SH-SY5Y (cell line): ENCODE results near the gene MYL9.

ENCODE experiments used
- GATA2 ChIP-seq: IDR thresholded peaks from 2 replicates; pipeline ENCODE4 v1.6.1; 2011; ENCODE audit warnings: mild to moderate bottlenecking, low read depth, low read length
- GATA3 ChIP-seq: IDR thresholded peaks from 2 replicates; pipeline ENCODE4 v1.6.1; 2011; ENCODE audit warnings: low read depth, mild to moderate bottlenecking, low read length, moderate library complexity

DNA sequence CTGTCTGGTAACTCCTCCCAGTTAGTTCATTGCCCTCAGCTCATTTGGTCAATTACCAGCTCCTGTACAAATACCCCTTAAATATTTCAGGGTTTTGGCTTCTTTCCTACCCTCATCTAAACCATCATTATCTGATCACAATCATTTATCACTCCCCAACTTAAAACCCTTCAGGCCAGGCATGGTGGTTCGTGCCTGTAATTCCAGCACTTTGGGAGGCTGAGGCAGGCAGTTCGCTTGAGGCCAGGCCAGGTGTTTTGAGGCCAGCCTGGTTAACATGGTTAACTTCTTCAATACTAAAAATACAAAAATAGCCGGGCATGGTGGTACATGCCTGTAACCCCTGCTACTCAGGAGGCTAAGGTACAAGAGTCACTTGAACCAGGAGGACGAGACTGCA lies 41.5 kb downstream of the MYL9 start:
- no peak for TF ChIP-seq GATA2
- no peak for TF ChIP-seq GATA3
